Thoracic aorta (tissue), 2 donors: ENCODE results near the gene ELP5. TPM values are rescaled to one million over a fixed set of nuclear protein-coding genes. Genes with fewer than 3 reads are reported as not detected.

ENCODE experiments used
- ATAC-seq: fragments of 150-250 bp; one replicate; pipeline ENCODE4 v1.8.0; 2017; ENCODE audit warnings: low read depth; ENCODE audit not compliant: insufficient number of reproducible peaks, low FRiP score
- DNase-seq: peaks from one replicate; pipeline ENCODE4 v3.0.0-alpha.2; 2020; ENCODE audit warnings: low spot score
- H3K27ac ChIP-seq, 2 donors: fragments of 200-600 bp; sonication (generic); 1 replicate in 1 of 2; 2 replicates in 1 of 2; pipeline ENCODE4 v1.5.1; 2016; ENCODE audit warnings: mild to moderate bottlenecking in 2 of 2, moderate library complexity in 2 of 2
- H3K27me3 ChIP-seq: fragments of 200-600 bp; sonication (generic); replicated peaks from 2 replicates; pipeline ENCODE4 v1.6.0; 2016; ENCODE audit warnings: mild to moderate bottlenecking; ENCODE audit not compliant: insufficient read depth
- H3K36me3 ChIP-seq: fragments of 200-600 bp; sonication (generic); one replicate; pipeline ENCODE4 v1.5.1; 2016
- H3K4me1 ChIP-seq, 2 donors: fragments of 200-600 bp; sonication (generic); 1 replicate in 1 of 2; 2 replicates in 1 of 2; pipeline versions ENCODE4 v1.5.1 to v1.6.0; 2016; ENCODE audit warnings: low read depth in 2 of 2, mild to moderate bottlenecking in 1 of 2; ENCODE audit not compliant: control insufficient read depth in 1 of 2
- H3K4me3 ChIP-seq: fragments of 200-600 bp; sonication (generic); 2 replicates; pipeline ENCODE4 v1.5.1; 2016; ENCODE audit warnings: mild to moderate bottlenecking
- H3K9me3 ChIP-seq: fragments of 200-600 bp; sonication (generic); 2 replicates; pipeline ENCODE4 v1.5.1; 2016
- CTCF ChIP-seq: fragments of 200-600 bp; sonication (generic); IDR thresholded peaks from one replicate; pipeline ENCODE4 v1.5.1; 2019; ENCODE audit warnings: antibody characterized with exemption
- total RNA-seq, 2 donors: library from RNA; depleted of rRNA; stranded (reverse); fragments of >200 nt; gene quantifications; one replicate each; pipeline versions ENCODE4 v1.1.0 to v1.2.3, GENCODE V29; 2016

Gene ELP5
- total RNA-seq, 2 donors from 2014 or later = 15.8 to 19.0 TPM

GRCh38 chr17:7205561-7205960 lies 46.5 kb upstream of the ELP5 start:
- DNase-seq (no peak), ATAC-seq (no peak)
- H3K9me3 ChIP-seq = no peaks in the 10 kb centered on the region
- TF ChIP-seq CTCF = no peak
- H3K27ac ChIP-seq = peak overlapping the region in 1 of 2 donors; percentile 42
- H3K27me3 ChIP-seq = no peaks in the 10 kb centered on the region
- peak overlapping the region; percentile 78 for H3K4me3 ChIP-seq
- peaks cover 9% of the 10 kb centered on the region for H3K36me3 ChIP-seq
- H3K4me1 ChIP-seq = peaks cover 0 to 8% of the 10 kb centered on the region in 2 donors

- Histone ChIP-seq H3K27me3 (no peaks in the 10 kb centered on the region), H3K4me3 (no peak overlapping the region), H3K9me3 (no peaks in the 10 kb centered on the region), H3K27ac (no peak overlapping the region), H3K4me1 (peaks cover 0 to 8% of the 10 kb centered on the region in 2 donors), H3K36me3 (peaks cover 9% of the 10 kb centered on the region)
- no peak for DNase-seq
- ATAC-seq = no peak
- no peak for TF ChIP-seq CTCF
Observed at GRCh38 chr17:7207120-7208001, 44.7 kb upstream of the ELP5 start.

GRCh38 chr17:7208027-7208571 lies 43.9 kb upstream of the ELP5 start:
- DNase-seq (no peak), ATAC-seq (no peak)
- Histone ChIP-seq H3K9me3 (no peaks in the 10 kb centered on the region), H3K36me3 (peaks cover 3% of the 10 kb centered on the region), H3K4me3 (no peak overlapping the region), H3K27ac (no peak overlapping the region), H3K4me1 (peaks cover 0 to 8% of the 10 kb centered on the region in 2 donors), H3K27me3 (no peaks in the 10 kb centered on the region)
- TF ChIP-seq CTCF = no peak

GRCh38 chr17:7208754-7209460 lies 43.1 kb upstream of the ELP5 start:
- Histone ChIP-seq H3K27me3 (no peaks in the 10 kb centered on the region), H3K36me3 (no peaks in the 10 kb centered on the region), H3K27ac (no peak overlapping the region), H3K4me3 (no peak overlapping the region), H3K9me3 (no peaks in the 10 kb centered on the region), H3K4me1 (peaks cover 2 to 13% of the 10 kb centered on the region in 2 donors)
- DNase-seq (no peak), ATAC-seq (no peak)
- no peak for TF ChIP-seq CTCF
